Smooth muscle cell (in vitro differentiated cells): ENCODE measurements around the gene SOX18. TPM values are rescaled to one million over a fixed set of nuclear protein-coding genes. Genes with fewer than 3 reads are reported as not detected.

Experiments used
- DNase-seq: peaks from one replicate; lab custom pipeline; 2025; ENCODE audit not compliant: unreplicated experiment; lab: John Stamatoyannopoulos, UW
- H2AFZ ChIP-seq: fragments of 200-600 bp; sonication (generic); 2 replicates; pipeline ENCODE4 v1.6.0; 2016; ENCODE audit warnings: antibody characterized with exemption, low read depth, mild to moderate bottlenecking
- H3F3A ChIP-seq: fragments of 200-600 bp; sonication (generic); 2 replicates; pipeline ENCODE4 v1.6.0; 2017; ENCODE audit warnings: antibody characterized with exemption, low read depth
- H3K27ac ChIP-seq: fragments of 200-600 bp; sonication (generic); 2 replicates; pipeline ENCODE4 v1.5.1; 2016; ENCODE audit warnings: low read depth, mild to moderate bottlenecking
- H3K27me3 ChIP-seq: fragments of 200-600 bp; sonication (generic); 2 replicates; pipeline ENCODE4 v1.6.1; 2016; ENCODE audit warnings: low read depth, mild to moderate bottlenecking
- H3K36me3 ChIP-seq: fragments of 200-600 bp; sonication (generic); 2 replicates; pipeline ENCODE4 v1.5.1; 2016; ENCODE audit warnings: low read depth
- H3K4me1 ChIP-seq: fragments of 200-600 bp; sonication (generic); 2 replicates; pipeline ENCODE4 v1.5.1; 2016; ENCODE audit warnings: low read depth
- H3K4me2 ChIP-seq: fragments of 200-600 bp; sonication (generic); 2 replicates; pipeline ENCODE4 v1.6.0; 2016; ENCODE audit warnings: mild to moderate bottlenecking
- H3K4me3 ChIP-seq: fragments of 200-600 bp; sonication (generic); 2 replicates; pipeline ENCODE4 v1.5.1; 2016; ENCODE audit warnings: mild to moderate bottlenecking
- H3K79me2 ChIP-seq: fragments of 200-600 bp; sonication (generic); 2 replicates; pipeline ENCODE4 v1.6.0; 2016; ENCODE audit warnings: low read depth, mild to moderate bottlenecking
- H3K9ac ChIP-seq: fragments of 200-600 bp; sonication (generic); 2 replicates; pipeline ENCODE4 v1.6.0; 2016; ENCODE audit warnings: low read depth
- H3K9me3 ChIP-seq: fragments of 200-600 bp; sonication (generic); replicated peaks from 2 replicates; pipeline ENCODE4 v1.5.1; 2016; ENCODE audit warnings: low read depth
- H4K20me1 ChIP-seq: fragments of 200-600 bp; sonication (generic); 2 replicates; pipeline ENCODE4 v1.6.0; 2016; ENCODE audit warnings: low read depth
- CTCF ChIP-seq: fragments of 200-600 bp; sonication (generic); IDR thresholded peaks from 2 replicates; pipeline ENCODE4 v1.5.1; 2017; ENCODE audit warnings: borderline replicate concordance, mild to moderate bottlenecking, antibody characterized with exemption; ENCODE audit not compliant: insufficient read depth, poor library complexity, severe bottlenecking
- WGBS: methylation state at CpG from one replicate; pipeline ENCODE4 v1.1.7; 2016; ENCODE audit warnings: low lambda C conversion rate; 5-methylcytosine and 5-hydroxymethylcytosine counted together
- polyA plus RNA-seq: library from polyadenylated mRNA; unstranded; fragments of >200 nt; fragmentation: Nextera tagmentation; extraction: Ambion mirVana; gene quantifications from 2 replicates; pipeline ENCODE4 v1.2.1, GENCODE V29; 2016
- total RNA-seq: library from RNA; depleted of rRNA; stranded (reverse); fragments of >200 nt; gene quantifications from 2 replicates; pipeline ENCODE4 v1.2.3, GENCODE V29; 2014

The SOX18 gene
- total and polyA plus RNA-seq, 2 experiments from 2014 or later = 0.54 to 9.7 TPM

DNA sequence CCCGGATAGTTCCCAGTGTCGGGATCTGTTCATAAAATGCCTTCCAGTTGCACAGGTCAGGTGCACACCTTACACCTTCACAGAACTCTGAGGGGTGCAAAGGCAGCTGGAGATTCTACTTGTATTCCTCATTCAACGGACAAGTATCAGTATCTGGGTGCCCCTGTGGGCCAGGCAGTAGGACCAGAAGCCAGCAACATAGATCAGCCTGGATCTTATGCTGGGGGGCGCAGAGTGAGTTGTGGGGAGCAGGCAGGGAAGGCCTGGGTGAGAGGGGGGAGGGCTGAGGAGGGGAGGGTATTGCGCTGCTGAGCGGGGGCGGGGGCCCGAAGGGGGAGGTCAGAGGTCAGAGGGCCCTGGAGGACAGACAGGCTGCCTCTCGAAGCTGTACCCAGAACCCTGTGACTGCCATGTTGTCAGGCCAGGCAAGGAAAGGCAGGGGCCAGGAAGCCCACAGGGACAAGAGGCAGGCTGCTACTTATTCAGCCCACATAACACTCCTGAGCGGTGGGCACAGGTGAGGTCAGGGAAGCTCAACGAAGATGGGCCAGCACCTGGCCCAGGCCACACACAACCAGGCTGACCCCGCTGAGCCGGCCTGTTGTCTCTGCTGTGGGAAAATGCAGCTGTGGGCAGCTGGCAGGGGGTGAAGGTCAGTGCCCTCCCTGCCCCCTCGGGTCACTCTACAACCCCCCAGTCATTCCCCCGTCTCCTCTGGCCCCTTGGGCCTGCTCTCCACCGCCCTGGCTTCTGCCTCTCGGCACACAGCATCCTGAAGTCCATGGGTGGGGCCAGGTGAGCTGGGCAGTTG, 31.6 kb upstream of the SOX18 start:
- H3K4me1 ChIP-seq = peaks cover 18% of the 10 kb centered on the region

DNA sequence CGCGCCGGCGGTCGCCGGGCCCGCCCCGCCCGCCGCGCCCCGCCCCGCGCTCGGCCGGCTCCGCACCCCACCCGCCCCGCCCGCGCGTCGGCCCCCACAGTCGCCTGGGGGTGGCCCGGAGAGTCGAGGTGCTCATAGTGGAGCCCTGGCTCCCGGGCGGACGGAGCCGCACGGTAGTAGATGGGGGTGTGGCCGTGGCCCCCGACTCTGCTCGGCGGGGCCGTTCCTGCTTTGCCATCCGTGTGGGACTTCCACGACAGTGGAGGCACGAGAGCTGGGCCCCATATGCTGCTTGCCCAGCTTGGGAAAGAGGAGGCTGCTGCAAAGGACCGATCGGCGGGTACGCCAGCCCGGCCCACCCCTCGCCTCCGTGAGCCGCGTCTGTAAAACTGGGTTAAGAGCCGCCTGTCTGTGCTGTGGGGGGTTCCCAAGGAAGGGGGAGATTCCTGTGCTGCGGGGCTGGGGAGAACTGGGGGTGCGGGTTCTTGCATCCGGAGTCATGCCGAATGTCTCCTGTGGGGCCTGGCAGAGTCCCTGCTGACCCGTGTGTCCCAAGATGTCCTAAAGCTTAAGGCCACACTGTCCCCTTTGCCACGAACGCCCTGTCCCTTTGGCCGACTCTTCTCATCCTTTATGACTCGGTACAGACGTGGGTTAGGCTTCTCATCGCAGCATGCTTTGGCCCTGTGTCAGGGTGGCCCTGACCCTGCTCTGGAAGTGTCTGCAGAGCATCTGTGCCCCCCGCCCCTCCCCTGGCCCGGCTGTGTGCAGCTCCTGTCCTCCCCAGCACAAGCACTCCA, 30.8 kb upstream of the SOX18 start, which contains the start of gene OPRL1:
TSS of gene OPRL1 (plus strand) at position 70 of the 800 bp plus-strand sequence. CDS start 12,639 bp downstream, outside the sequence.
- Histone ChIP-seq H3K4me2 (peak within 1 kb of the TSS; percentile 89), H3K9me3 (no peaks in the 10 kb centered on the region), H3K27me3 (peaks cover 16% of the 10 kb centered on the region), H2AFZ (no peak within 1 kb of the TSS), H3F3A (peaks cover 14% of the 10 kb centered on the region), H3K9ac (peak within 1 kb of the TSS; percentile 60), H3K4me3 (peak within 1 kb of the TSS; percentile 76), H3K79me2 (no peaks in the 10 kb centered on the region), H3K36me3 (no peaks in the 10 kb centered on the region), H3K4me1 (peaks cover 18% of the 10 kb centered on the region), H3K27ac (peak within 1 kb of the TSS; percentile 44), H4K20me1 (no peaks in the 10 kb centered on the region)
- WGBS = 10% methylated on average over 41 of the region's 62 CpGs
- peak; percentile 59 for DNase-seq
- no peak for TF ChIP-seq CTCF

More for the DNA sequence above, 31.6 kb upstream of the SOX18 start:
- Histone ChIP-seq H3K27me3 (peaks cover 24% of the 10 kb centered on the region), H3K4me3 (peak overlapping the region; percentile 76), H3K4me2 (peak overlapping the region; percentile 89), H3K36me3 (no peaks in the 10 kb centered on the region), H2AFZ (no peak overlapping the region), H3F3A (peaks cover 14% of the 10 kb centered on the region), H3K79me2 (no peaks in the 10 kb centered on the region), H3K9me3 (no peaks in the 10 kb centered on the region), H3K9ac (no peak overlapping the region), H4K20me1 (no peaks in the 10 kb centered on the region), H3K27ac (no peak overlapping the region)
- TF ChIP-seq CTCF = no peak
- no peak for DNase-seq
- 90% methylated on average over 13 of the region's 17 CpGs for WGBS

GRCh38 chr20:64079273-64080012, 30.0 kb upstream of the SOX18 start, which contains the start of gene RGS19:
Gene RGS19, minus strand, starts transcription at chr20:64079518. Its CDS starts 2,632 bp downstream, at chr20:64076886.
- Histone ChIP-seq H2AFZ (no peak within 1 kb of the TSS), H3F3A (peaks cover 14% of the 10 kb centered on the region), H3K79me2 (no peaks in the 10 kb centered on the region), H3K4me3 (peak within 1 kb of the TSS; percentile 76), H3K9me3 (no peaks in the 10 kb centered on the region), H3K36me3 (no peaks in the 10 kb centered on the region), H4K20me1 (no peaks in the 10 kb centered on the region), H3K4me1 (peaks cover 13% of the 10 kb centered on the region), H3K9ac (peak within 1 kb of the TSS; percentile 60), H3K27ac (peak within 1 kb of the TSS; percentile 44), H3K27me3 (peaks cover 9% of the 10 kb centered on the region), H3K4me2 (peak within 1 kb of the TSS; percentile 89)
- TF ChIP-seq CTCF = no peak
- under 1% methylated on average over 39 of the region's 73 CpGs for WGBS
- peak; percentile 59 for DNase-seq
